ENCODE measurements around the gene U2AF1L4.

Gene U2AF1L4

DNA sequence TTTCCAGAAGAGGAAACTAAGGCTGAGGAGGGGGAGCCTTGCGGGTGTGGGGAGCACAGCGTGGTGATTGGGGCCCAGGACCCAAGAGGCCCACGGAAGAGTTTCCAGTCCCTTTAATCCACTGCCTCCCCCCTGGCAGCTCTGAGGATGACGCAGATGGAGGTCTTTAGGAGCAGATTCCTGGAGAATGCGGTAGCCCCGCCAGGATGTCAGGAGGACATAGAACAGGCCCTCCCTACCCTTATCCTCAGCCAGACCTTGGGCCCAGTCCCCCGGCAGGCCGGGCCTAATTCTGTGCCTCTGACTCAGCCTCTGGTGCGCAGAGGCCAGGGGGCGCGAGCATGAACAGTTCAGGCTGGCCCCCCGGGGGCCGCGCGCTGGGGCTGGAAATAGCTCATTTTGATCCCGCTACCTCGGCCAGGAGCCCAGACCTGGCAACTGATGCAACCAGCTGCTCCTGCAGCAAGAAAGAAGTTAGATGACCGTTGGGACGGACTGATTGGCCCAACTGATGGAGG is 12.1 kb upstream of the U2AF1L4 start:
- peak; percentile 83 for DNase-seq (ENCODE audit: low spot score)

DNA sequence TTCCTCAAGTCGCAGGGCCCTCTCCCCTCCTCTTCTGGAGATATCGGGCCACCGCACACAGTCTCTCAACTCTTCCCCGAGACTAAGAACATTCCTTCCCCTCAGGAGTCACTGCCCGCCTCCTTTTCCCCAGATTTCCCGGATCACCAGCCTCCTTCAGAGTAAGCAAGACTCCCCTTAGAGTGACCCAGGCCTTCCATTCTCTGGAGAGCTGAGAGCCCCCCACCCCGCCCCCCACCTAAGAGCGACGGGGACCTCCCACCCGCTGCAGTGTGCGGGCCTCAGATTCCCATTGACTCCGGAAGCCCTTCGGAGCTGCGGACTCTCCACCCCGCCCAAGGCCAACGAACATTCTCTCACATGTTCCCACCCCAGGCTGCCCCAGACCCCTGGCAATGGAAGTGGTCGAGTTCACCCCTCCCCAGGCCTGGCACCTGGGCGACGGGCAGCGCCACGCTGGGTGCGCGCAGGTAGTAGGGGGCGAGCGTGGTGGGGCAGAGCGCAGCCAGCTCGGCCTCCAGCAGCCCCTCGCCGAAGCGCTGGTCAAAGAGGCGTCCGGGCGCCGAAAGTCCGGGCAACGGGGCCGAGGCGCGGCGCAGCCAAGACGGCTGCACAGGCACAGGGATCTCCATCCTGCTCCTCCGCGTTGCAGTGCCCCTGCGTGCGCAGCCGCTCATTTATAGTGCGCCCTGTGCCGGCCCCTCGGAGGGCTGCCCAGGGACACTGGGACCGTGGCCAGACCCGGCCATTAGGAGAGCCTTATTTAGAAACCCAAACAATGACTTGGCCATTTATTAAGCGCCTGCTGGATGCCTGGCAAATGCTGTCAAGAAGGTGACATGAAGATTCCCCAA is 11.4 kb upstream of the U2AF1L4 start, which contains the start of gene HSPB6:
HSPB6 (minus strand) TSS at position 653 of the 854 bp plus-strand sequence; CDS start at position 632, 21 bp downstream.
- DNase-seq (ENCODE audit: low spot score): no peak

- DNase-seq (ENCODE audit: low spot score): no peak
Measured at GRCh38 chr19:35755550-35756376, 10.5 kb upstream of the U2AF1L4 start.

DNA sequence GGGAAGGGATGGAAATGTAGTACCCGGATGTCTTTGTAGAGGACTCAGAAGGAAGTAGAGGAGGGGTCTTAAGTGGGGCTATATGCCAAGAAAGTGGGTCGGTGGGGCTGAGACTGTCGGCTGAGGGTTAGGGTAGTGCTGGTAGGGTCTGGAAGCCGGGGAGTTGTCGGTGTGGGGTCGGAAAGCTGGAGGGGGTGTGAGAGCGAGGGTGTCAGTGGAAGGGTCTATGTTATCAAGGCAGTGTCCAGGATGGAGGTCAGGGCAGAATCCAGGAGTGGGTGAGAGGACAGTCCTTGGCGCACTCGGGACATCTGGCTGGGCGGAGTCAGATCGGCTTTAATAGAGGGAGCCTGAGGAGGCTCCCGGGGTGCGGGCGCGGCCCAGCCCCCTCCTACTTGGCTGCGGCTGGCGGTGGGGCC is 9.9 kb upstream of the U2AF1L4 start:
- DNase-seq (ENCODE audit: low spot score): no peak

DNA sequence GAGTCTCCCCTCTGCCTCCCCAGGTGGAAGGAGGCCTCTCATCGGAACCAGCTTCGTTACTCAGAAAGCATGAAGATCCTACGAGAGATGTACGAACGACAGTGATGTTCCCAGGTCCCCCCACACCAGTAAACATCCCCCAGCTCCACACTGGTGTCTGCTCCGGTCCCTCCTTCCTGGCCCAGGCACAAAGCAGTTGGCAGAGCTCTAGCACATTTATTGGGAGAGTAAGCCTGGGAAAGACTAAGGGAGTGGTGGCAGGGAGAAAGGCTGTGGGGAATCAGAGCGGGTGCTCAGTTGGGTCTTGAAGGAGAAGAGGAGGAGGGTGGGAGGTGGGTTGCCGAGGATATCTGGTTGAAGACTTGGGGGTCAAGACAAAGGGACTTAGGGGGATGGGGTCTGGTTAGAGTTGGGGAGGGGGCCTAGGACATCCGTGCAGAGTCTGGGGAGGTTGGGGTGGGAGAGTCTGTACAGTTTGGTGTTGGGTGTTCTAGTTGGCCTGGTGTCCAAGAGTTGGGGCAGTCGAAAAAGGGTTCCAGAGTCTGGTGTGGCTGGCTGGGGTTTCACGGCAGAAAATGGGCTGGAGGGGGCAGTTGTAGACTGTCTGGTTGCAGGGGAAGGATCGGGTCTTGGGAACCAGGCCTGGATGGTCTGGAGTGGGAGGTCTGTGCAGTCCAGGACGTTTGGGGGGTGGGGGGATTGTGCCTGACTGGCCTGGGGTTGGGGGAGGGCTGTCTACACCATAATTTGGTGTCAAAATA is 9.3 kb upstream of the U2AF1L4 start:
- DNase-seq (ENCODE audit: low spot score): no peak

DNA sequence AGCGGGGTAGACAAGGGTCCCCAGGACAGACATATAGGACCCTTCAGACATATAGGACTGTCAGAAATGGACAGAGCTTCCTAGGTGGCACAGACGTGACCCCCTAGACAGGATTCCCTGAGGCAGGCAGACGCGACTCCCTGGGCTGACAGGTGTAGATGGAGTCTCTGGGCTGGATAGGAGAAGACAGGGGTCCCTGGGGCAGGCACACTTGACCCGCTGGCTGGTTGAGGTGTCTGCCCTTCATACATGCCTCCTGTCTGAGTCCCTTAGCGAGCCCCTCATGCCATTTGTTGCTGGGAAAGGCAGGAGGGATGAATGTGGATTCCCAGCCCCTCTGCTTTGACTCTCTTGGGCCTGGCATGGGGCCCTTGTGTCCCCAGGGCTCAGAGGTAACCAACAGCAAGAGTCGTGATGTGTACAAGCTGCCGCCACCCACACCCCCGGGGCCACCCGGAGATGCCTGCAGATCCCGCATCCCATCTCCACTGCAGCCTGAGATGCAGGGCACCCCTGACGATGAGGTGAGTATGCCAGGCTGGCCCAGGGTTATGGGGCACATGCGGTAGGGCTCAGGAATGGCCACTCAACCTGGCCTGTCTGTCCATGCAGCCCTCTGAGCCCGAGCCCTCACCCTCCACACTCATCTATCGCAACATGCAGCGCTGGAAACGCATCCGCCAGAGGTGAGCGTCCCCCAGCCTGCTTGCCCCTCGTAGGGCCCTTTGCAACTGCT is 8.6 kb upstream of the U2AF1L4 start:
- no peak for DNase-seq (ENCODE audit: low spot score)

GRCh38 chr19:35752746-35753350 is 7.6 kb upstream of the U2AF1L4 start:
- no peak for DNase-seq (ENCODE audit: low spot score)

DNA sequence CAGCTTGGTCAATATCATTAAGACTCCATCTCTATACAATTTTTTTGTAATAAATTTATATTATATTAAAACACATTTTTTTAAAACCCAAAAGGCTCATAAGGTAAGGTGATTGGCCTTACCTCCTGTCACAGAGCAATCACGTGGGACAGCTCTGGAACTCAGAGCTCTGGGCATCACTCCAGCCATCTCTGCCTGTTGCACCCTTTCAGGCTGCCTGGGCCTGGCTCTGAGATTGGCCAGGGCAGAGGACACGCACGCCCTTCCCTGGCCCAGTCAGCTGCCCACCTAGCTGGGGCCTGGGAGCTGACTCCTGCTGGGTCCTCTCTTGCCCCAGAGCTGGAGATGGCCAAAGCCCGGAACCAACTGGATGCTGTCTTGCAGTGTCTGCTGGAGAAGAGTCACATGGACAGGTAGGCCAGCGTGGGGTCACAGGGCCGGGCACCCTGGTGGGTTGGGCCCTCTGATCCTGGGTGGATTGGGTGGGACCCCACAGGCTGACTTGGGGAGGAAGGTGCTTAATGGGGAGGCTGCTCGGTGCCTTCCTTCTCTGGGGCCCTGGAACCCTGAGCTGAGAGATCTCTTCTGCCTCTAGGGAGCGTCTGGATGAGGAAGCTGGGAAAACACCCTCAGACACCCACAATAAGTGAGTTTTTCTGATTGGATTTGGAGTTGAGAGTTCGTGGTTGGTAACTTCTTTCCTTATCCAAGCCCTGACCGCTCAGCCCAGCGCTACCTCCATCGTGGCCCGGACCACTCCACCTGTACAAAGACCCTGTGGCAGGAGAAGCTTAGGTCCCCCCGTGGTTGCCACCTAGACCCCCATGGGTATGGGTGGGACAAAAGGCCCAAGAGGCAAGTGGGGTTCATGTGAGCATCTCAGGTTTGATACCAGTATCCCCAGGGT is 6.9 kb upstream of the U2AF1L4 start:
- DNase-seq (ENCODE audit: low spot score): no peak

- no peak for DNase-seq (ENCODE audit: low spot score)
Measured at GRCh38 chr19:35750167-35750566, 4.9 kb upstream of the U2AF1L4 start.

- peak; percentile 98 for DNase-seq (ENCODE audit: low spot score)
Measured at GRCh38 chr19:35748106-35749020, 3.1 kb upstream of the U2AF1L4 start, which contains the start of gene LIN37. LIN37 (plus strand) TSS chr19:35748576; CDS start chr19:35748725, 149 bp downstream.

DNA sequence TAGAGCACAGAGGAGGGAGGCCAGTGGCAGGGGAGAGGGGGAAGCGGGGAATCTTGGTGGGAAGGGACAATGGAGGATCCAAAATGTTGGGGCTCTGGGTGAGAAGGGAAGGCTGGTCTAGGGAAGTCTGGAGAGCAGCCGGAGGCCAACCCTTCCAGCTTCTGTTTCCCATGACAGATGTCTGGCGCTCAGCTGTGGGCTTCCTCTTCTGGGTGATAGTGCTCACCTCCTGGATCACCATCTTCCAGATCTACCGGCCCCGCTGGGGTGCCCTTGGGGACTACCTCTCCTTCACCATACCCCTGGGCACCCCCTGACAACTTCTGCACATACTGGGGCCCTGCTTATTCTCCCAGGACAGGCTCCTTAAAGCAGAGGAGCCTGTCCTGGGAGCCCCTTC is 1.3 kb upstream of the U2AF1L4 start:
- DNase-seq (ENCODE audit: low spot score): no peak

DNA sequence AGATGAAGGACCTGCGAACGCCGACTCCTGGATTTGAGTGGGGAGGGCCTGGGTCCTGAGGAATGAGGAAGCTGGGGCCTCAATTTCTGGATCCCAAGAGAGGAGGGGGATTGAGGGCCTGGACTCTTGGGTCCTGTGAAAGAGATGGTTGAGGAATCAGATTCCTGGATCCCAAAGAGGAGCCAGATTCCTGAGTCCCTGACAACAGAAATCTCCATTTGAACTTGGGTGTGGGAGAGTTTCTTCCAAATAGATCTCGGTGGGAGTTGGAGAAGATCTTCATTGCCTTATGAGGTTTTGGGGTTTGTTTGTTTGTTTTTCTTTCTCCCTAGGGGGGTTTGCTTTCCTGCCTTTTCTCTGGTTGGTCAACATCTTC is 857 bp upstream of the U2AF1L4 start:
- DNase-seq (ENCODE audit: low spot score): no peak

GRCh38 chr19:35744430-35745327 is 539 bp downstream of the U2AF1L4 start:
- peak; percentile 96 for DNase-seq (ENCODE audit: low spot score)

DNA sequence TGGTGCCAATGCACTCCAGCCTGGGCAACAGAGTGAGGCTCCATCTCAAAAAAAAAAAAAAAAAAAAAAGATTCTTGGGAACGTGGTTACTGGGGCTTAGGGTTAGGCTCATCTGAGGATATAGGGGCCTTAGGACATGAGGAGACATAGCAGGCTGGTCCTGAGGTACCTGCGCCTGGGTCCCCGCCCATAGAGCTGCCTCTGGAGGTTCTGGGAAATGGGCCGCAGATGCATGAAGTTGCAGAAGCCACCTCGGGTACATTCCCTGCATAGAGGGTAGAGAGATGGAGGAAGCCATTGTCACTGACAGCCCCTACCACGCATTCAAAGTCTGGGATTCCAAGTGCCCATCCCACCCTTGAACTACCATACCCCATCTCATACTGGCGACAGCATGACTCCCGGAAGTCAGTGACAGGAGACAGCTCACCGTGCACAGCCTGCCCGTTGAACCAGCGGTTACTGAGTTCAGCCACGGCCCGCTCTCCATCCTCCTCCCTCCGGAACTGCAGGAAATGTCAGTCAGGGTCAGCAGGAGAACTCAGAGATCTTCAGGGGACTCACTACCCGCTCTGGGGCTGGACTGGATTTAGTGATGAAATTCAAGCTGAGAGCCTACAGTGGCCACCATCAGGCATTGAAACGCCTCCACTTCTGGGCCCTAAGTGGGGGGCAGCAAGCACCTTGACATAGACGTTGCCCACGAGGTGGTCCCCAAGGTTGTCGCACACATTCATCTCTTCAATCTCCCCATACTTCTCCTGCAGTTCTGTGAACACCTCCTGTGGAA is 1.4 kb downstream of the U2AF1L4 start:
- no peak for DNase-seq (ENCODE audit: low spot score)

- DNase-seq (ENCODE audit: low spot score): no peak
Measured at GRCh38 chr19:35742121-35742724, 3.0 kb downstream of the U2AF1L4 start, which contains the start of gene IGFLR1. IGFLR1 (minus strand) TSS chr19:35742452; CDS start chr19:35741180, 1,272 bp downstream.

GRCh38 chr19:35741203-35741515 is 4.1 kb downstream of the U2AF1L4 start:
- no peak for DNase-seq (ENCODE audit: low spot score)
